ENCODE data around the gene ADH6. TPM values are rescaled to one million over a fixed set of nuclear protein-coding genes. Genes with fewer than 3 reads are reported as not detected.
"Not testable (repeated sequence)": the region's sequence is repeated elsewhere in the genome, so short reads cannot be mapped to it uniquely, and the experiment has no call there.

Gene ADH6
- not detected for total RNA-seq

DNA sequence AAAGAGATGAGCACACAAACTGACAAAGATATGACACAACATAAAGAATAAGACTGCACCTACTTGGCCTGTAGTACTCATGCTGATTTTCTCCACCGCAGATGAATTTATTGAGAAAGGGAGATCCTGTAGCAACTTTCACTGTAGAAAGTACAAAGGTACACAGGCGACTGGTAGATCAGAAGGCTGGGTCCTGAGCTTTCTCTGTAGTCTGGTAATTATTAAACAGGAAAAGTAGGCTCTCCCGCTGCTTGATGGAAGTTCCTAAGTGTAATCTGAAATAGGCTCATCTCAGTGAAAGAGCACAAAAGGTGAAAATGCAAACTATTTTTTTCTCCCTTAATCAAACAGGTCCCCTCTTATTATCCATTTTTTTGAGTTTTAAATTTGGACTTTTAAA lies at the start of gene ADH6:
Gene ADH6 (minus strand): TSS at position 175 of the 400 bp plus-strand sequence. CDS start 94 bp downstream, at position 81.
- ATAC-seq (no peak), DNase-seq (no peak)
- peaks cover 3% of the 10 kb centered on the region for H3K9me3 Mint-ChIP-seq (ENCODE audit: low read depth)
- no peak within 1 kb of the TSS for H3K4me3 Mint-ChIP-seq
- H3K27ac Mint-ChIP-seq, result no peak within 1 kb of the TSS
- CTCF ChIA-PET, result no interaction called here
- H3K36me3 Mint-ChIP-seq, result no peaks in the 10 kb centered on the region
- H3K4me1 Mint-ChIP-seq, result no peaks in the 10 kb centered on the region
- H3K27me3 Mint-ChIP-seq, result no peaks in the 10 kb centered on the region

DNA sequence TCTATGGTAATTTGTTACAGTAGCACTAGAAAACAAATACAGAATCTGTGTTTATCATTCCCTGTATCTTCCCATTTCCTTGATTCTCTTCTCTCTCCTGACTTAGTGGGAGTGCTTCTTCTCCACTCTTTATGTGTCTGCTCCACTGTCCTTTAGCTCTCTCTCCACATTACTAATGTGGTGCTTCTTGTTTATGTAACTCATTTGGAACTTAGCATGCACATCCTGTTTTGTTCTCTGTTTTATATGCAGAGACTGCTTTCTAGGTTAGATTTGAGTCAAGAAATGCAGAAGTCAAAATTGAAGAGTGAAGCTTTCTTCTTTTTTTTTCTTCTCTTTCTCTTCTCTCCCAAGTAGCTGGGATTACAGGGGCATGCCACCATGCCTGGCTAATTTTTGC lies 45.9 kb upstream of the ADH6 start:
- Mint-ChIP-seq H3K9me3 (ENCODE audit: low read depth) (peaks cover 2% of the 10 kb centered on the region), H3K4me3 (no peak overlapping the region), H3K27ac (no peak overlapping the region), H3K27me3 (no peaks in the 10 kb centered on the region), H3K4me1 (no peaks in the 10 kb centered on the region), H3K36me3 (no peaks in the 10 kb centered on the region)
- ATAC-seq (no peak), DNase-seq (no peak)
- CTCF ChIA-PET, result no interaction called here

DNA sequence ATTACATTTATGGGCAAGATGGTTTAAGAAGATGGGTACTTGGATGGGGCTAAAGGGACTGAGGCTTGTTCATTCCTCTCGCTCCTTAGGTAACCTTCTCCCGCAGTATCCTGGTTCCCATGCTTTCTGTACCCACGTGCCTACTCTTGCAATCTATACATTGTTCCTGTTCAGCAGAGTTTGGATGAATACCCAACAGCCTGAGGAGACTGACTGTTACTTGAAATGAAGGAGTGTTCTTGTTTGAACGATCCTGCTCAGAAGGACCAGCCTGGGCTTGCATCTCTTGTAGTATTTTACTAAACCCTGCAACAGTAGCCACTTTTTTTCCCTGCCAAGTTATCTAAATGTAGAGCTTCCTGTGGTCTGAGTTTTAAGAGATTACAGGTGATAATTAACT lies 33.7 kb upstream of the ADH6 start:
- H3K27me3 Mint-ChIP-seq, result no peaks in the 10 kb centered on the region
- CTCF ChIA-PET, result no interaction called here
- no peaks in the 10 kb centered on the region for H3K4me1 Mint-ChIP-seq
- H3K4me3 Mint-ChIP-seq, result no peak overlapping the region
- H3K27ac Mint-ChIP-seq, result no peak overlapping the region
- no peak for DNase-seq
- peaks cover 4% of the 10 kb centered on the region for H3K9me3 Mint-ChIP-seq (ENCODE audit: low read depth)
- no peak for ATAC-seq
- no peaks in the 10 kb centered on the region for H3K36me3 Mint-ChIP-seq

DNA sequence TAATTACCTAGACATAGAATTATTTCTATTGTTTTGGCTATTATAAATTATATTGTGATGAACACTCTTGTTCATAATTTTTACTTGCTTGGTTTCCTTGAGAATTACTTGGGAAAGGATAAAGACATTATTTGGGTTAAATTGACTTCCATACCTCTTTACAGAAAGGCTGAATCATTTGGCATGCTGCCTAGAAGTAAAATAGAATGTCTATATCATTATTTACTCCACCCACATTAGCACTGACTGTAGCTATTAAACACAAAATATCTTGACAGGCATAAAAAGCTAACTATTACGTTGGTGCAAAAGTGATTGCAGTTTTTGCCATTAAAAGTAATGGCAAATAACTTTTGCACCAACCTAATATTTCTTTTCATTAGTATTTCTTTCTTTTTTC lies 29.7 kb upstream of the ADH6 start:
- no peaks in the 10 kb centered on the region for H3K27me3 Mint-ChIP-seq
- DNase-seq, result no peak

DNA sequence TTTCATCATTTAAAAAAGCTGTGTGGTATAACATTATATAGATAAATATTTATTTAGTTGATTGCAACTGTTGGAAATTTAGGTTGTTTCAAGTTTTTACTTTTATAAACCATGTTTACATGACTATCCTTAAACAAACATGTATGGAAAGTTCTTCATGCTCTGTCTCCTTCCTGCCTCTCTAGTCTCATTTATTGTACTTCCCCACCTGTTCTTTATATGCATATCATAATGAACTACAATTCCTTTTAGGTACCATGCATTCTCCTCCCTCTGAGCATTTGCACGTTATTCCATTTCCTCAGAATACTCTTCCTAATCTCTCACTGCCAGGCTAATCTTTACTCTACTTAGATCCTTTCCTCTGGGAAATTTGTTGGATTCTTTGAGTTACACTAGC lies 16.9 kb upstream of the ADH6 start:
- ATAC-seq (no peak), DNase-seq (no peak)
- Mint-ChIP-seq H3K27ac (no peak overlapping the region), H3K36me3 (no peaks in the 10 kb centered on the region), H3K4me3 (no peak overlapping the region), H3K27me3 (peaks cover 5% of the 10 kb centered on the region), H3K4me1 (no peaks in the 10 kb centered on the region), H3K9me3 (ENCODE audit: low read depth) (peaks cover 2% of the 10 kb centered on the region)
- CTCF ChIA-PET, result no interaction called here

More for the DNA sequence above, 29.7 kb upstream of the ADH6 start:
- no peak for ATAC-seq
- Mint-ChIP-seq H3K4me3 (no peak overlapping the region), H3K9me3 (ENCODE audit: low read depth) (peaks cover 6% of the 10 kb centered on the region), H3K4me1 (no peaks in the 10 kb centered on the region), H3K36me3 (no peaks in the 10 kb centered on the region), H3K27ac (no peak overlapping the region)
- CTCF ChIA-PET, result no interaction called here

DNA sequence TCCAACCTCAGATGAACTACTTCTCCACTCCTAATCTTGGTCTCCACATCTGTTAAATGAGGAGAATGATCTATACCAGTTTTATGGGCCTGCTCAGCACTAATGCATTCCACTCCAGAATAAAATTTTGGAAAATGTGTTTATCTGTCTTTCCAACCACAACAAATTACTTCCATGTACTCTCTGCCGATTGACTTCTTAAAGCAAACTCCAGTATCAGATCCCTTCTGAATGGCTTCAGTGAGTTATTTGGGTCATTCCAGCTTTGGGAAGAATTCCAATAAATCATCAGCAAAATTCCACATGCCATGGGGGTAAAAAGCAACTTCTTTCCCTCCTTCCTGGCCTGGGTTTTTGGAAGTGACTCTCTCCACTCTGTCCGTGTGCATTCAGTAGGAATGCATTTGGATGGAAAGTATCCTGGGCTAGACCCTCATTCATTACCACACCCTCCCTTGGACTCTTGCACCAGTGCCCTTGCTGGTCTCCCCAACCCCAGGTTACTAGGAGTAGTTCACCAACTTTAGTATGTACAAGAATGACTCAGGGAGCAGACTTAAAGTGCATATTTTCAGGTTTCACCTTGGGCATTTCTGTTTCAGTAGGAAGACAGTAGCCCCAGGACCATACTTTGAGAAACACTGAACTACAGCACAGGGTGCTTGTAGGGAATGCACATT lies 15.4 kb upstream of the ADH6 start:
- CTCF ChIA-PET, result no interaction called here
- no peak for ATAC-seq

DNA sequence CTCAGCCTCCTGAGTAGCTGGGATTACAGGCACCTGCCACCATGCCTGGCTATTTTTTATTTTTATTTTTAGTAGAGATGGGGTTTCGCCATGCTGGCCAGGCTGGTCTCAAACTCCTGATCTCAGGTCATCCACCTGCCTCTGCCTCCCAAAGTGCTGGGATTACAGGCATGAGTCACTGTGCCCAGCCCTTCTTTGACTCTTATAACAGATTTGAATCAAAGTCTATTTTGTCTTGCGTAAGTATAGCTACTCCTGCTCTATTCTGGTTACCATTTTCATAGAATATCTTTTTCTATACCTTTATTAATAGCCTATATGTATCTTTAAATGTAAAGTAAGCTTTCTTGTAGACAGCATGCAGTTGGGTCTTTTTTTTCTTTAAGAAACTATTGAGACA lies 14.4 kb upstream of the ADH6 start:
- H3K27me3 Mint-ChIP-seq; H3K9me3 Mint-ChIP-seq (ENCODE audit: low read depth); DNase-seq; H3K36me3 Mint-ChIP-seq; ATAC-seq; H3K4me3 Mint-ChIP-seq; H3K27ac Mint-ChIP-seq; H3K4me1 Mint-ChIP-seq; CTCF ChIA-PET: not testable (repeated sequence)

More for the DNA sequence above, 15.4 kb upstream of the ADH6 start:
- Mint-ChIP-seq H3K4me1 (no peaks in the 10 kb centered on the region), H3K27me3 (peaks cover 5% of the 10 kb centered on the region), H3K27ac (no peak overlapping the region), H3K36me3 (no peaks in the 10 kb centered on the region), H3K4me3 (no peak overlapping the region), H3K9me3 (ENCODE audit: low read depth) (peaks cover 2% of the 10 kb centered on the region)
- no peak for DNase-seq

DNA sequence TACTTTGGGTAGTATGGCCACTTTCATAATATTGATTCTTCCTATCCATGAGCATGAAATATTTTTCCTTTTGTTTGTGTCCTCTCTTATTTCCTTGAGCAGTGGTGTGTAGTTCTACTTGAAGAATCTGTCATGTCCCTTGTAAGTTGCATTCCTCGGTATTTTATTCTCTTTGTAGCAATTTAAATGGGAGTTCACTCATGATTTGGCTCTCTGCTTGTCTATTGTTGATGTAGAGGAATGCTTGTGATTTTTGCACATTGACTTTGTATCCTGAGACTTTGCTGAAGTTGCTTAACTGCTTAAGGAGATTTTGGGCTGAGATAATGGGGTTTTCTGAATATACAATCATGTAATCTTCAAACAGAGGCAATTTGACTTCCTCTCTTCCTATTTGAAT lies 9.7 kb upstream of the ADH6 start:
- not testable (repeated sequence) for H3K9me3 Mint-ChIP-seq (ENCODE audit: low read depth); H3K36me3 Mint-ChIP-seq; H3K27me3 Mint-ChIP-seq

DNA sequence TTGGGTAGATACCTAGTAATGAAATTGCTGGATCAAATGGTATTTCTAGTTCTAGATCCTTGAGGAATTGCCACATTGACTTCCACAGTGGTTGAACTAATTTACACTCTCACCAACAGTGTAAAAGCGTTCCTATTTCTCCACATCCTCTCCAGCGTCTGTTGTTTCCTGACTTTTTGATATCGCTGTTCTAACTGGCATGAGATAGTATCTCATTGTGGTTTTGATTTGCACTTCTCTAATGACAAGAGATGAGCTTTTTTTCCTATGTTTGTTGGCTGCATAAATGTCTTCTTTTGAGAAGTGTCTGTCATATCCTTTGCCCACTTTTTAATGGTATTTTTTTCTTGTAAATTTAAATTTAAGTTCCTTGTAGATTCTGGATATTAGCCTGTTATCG lies 8.6 kb upstream of the ADH6 start:
- H3K36me3 Mint-ChIP-seq; ATAC-seq; DNase-seq; H3K27ac Mint-ChIP-seq; H3K4me1 Mint-ChIP-seq; H3K9me3 Mint-ChIP-seq (ENCODE audit: low read depth); H3K27me3 Mint-ChIP-seq; CTCF ChIA-PET; H3K4me3 Mint-ChIP-seq: not testable (repeated sequence)

More for the DNA sequence above, 9.7 kb upstream of the ADH6 start:
- H3K27ac Mint-ChIP-seq, H3K4me1 Mint-ChIP-seq, ATAC-seq, H3K4me3 Mint-ChIP-seq, DNase-seq, CTCF ChIA-PET: not testable (repeated sequence)

DNA sequence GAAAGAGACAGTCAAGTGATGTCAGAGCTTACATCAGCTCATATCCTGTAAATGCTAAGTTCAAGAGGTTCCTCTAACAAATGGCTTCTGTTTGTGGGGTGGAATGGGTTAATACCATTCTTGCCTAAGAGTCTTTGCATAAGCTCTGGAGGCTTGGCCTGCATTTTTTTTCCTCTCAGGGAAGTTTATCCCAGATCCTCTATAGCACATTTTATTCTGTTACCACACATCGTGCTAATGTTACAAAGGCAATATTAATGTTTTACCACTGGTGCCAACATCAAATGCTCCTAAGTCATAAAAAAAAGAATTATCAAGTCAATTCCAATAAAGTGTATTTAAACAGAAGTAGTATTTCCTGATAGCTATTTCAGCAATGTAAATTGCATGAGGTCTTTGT lies 2.9 kb upstream of the ADH6 start:
- CTCF ChIA-PET, result no interaction called here
- no peak for DNase-seq
- H3K27me3 Mint-ChIP-seq, result no peaks in the 10 kb centered on the region
- no peak for ATAC-seq
- H3K4me3 Mint-ChIP-seq, result no peak overlapping the region
- H3K36me3 Mint-ChIP-seq, result no peaks in the 10 kb centered on the region
- peaks cover 3% of the 10 kb centered on the region for H3K9me3 Mint-ChIP-seq (ENCODE audit: low read depth)
- no peak overlapping the region for H3K27ac Mint-ChIP-seq
- no peaks in the 10 kb centered on the region for H3K4me1 Mint-ChIP-seq

DNA sequence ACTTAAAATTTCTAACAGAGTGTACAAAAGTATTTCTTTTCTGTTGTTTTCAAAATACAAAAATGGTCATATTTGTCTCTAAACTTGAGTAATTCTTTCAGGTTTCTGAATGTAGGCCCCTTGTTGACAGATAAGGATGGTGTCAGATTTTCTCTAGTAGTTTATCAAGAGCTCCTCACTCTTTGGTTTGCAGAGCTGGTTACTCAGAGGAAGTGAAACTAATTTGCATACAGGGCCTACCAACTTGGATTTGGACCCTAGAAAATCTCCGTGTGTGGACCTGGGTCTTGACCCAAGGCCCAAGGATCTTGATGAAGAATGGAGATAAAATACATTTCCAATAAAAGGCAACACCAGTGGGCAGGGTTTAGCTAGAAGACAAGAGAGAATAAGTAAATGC lies 433 bp upstream of the ADH6 start:
- Mint-ChIP-seq H3K27ac (no peak overlapping the region), H3K4me3 (no peak overlapping the region), H3K27me3 (no peaks in the 10 kb centered on the region), H3K4me1 (no peaks in the 10 kb centered on the region), H3K36me3 (no peaks in the 10 kb centered on the region), H3K9me3 (ENCODE audit: low read depth) (peaks cover 3% of the 10 kb centered on the region)
- DNase-seq, result no peak
- CTCF ChIA-PET, result no interaction called here
- no peak for ATAC-seq

DNA sequence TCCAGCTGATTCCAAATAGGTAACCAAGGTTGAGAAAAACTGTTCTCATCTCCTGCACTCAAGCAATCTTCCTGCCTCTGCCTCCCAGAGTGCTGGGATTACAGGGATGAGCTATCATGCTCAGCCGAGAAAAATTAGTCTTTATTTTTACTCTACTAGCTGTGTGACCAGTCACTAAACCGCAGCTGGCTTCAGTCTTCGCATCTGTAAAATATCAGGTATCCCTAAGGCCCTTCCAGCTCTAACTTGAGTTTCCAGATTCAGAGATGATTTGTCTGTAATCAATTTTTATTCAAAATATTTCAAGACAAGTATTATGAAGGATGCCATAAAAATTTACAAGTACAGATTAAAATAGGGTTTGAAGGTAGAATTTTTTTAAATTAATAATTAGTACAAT lies 3.5 kb downstream of the ADH6 start:
- ATAC-seq, result no peak
- Mint-ChIP-seq H3K9me3 (ENCODE audit: low read depth) (peaks cover 3% of the 10 kb centered on the region), H3K4me1 (no peaks in the 10 kb centered on the region), H3K27ac (no peak overlapping the region), H3K27me3 (peaks cover 4% of the 10 kb centered on the region), H3K4me3 (no peak overlapping the region), H3K36me3 (no peaks in the 10 kb centered on the region)
- no peak for DNase-seq
- CTCF ChIA-PET, result no interaction called here

DNA sequence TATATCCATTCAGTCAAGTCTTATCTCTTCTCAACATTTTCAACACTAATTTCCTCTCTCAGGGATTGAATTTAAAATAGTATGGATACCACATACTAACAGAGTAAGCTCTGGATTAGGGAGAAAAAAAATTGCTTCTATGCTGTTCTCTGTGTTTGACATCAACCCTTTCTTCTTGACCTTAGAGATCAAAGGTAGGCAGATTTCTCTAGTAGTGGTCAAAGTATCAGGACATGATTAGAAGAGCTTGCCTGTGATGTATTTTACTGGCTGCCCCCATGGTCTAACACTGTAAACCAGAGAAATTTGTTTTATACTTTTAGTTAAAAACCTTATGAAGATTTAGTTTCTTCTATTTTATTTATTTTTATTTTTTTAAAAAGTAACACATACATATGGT lies 8.3 kb downstream of the ADH6 start:
- DNase-seq (no peak), ATAC-seq (no peak)
- H3K27ac Mint-ChIP-seq, result no peak overlapping the region
- H3K27me3 Mint-ChIP-seq, result peaks cover 4% of the 10 kb centered on the region
- H3K9me3 Mint-ChIP-seq (ENCODE audit: low read depth), result no peaks in the 10 kb centered on the region
- no peaks in the 10 kb centered on the region for H3K36me3 Mint-ChIP-seq
- H3K4me1 Mint-ChIP-seq, result no peaks in the 10 kb centered on the region
- no peak overlapping the region for H3K4me3 Mint-ChIP-seq
- CTCF ChIA-PET, result no interaction called here

DNA sequence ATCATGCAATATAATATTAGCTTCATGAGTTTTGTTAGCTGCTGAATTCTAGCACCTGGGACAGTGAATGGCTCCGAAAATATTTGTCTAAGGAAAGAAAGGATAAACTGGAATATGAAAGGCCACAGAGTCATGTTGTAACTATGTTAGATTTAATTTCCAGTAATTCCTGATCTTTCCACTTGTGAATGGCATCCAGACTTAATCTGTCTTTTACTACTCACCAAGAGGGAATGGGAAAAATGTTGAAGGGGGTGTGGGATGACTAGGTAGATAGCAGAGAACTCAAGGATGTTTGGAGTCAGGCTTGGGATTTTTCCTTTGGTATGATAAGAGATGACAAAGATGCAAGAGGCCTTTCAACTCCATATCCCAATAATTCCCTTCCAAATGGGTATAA lies 9.4 kb downstream of the ADH6 start:
- DNase-seq, result no peak
- no peaks in the 10 kb centered on the region for H3K36me3 Mint-ChIP-seq
- H3K27ac Mint-ChIP-seq, result no peak overlapping the region
- H3K4me3 Mint-ChIP-seq, result no peak overlapping the region
- peaks cover 4% of the 10 kb centered on the region for H3K27me3 Mint-ChIP-seq
- CTCF ChIA-PET, result no interaction called here
- ATAC-seq, result no peak
- no peaks in the 10 kb centered on the region for H3K9me3 Mint-ChIP-seq (ENCODE audit: low read depth)
- H3K4me1 Mint-ChIP-seq, result no peaks in the 10 kb centered on the region

DNA sequence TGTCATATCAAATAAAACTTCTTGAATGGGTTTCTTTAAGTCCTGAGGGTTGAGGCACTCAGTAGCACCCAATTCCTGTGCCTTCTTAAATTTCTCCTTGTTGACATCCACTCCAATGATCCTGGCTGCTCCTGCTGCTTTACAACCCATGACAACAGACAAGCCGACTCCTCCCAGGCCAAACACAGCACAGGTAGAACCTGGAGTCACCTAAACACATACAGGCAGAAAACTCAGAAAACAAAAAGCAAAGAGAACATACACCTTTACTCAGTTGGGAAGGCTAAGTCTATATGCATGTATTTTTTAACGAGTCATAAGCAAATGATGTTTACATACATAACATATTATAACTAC lies 10.3 kb downstream of the ADH6 start:
- no peak for ATAC-seq

More for the DNA sequence above, 10.3 kb downstream of the ADH6 start:
- no peak for DNase-seq
- Mint-ChIP-seq H3K27me3 (peaks cover 2% of the 10 kb centered on the region), H3K36me3 (no peaks in the 10 kb centered on the region), H3K4me1 (no peaks in the 10 kb centered on the region), H3K27ac (no peak overlapping the region), H3K4me3 (no peak overlapping the region), H3K9me3 (ENCODE audit: low read depth) (no peaks in the 10 kb centered on the region)
- CTCF ChIA-PET, result no interaction called here

Data from activated CD8-positive, alpha-beta memory T cell treated with anti-CD3 and anti-CD28 coated beads, Interleukin-2, amount 10 ng/mL, durations not matched to agents 7 days and 5 days (primary cell).